Measurements from ENCODE around the gene CEP152.

DNA sequence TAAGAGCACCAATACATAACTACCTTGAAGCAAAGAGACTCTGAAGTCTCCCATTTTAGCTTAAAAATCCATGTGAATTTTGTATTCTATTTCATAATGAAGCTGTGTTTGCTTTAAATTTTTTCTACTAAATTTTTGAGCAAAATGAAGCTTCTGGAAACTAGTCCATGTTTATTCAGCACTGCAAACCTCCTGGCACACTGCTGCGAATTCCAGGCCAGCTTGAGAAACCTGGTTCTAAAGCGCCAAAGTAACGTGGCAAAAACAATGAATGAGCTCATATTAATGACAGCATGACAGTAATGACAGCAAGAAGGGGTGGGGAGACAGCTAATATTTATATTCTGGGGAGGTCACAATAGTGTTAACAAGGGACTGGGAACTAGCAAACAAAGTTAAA lies 25.7 kb downstream of the CEP152 start:
- TF ChIP-seq, protein P1, sequence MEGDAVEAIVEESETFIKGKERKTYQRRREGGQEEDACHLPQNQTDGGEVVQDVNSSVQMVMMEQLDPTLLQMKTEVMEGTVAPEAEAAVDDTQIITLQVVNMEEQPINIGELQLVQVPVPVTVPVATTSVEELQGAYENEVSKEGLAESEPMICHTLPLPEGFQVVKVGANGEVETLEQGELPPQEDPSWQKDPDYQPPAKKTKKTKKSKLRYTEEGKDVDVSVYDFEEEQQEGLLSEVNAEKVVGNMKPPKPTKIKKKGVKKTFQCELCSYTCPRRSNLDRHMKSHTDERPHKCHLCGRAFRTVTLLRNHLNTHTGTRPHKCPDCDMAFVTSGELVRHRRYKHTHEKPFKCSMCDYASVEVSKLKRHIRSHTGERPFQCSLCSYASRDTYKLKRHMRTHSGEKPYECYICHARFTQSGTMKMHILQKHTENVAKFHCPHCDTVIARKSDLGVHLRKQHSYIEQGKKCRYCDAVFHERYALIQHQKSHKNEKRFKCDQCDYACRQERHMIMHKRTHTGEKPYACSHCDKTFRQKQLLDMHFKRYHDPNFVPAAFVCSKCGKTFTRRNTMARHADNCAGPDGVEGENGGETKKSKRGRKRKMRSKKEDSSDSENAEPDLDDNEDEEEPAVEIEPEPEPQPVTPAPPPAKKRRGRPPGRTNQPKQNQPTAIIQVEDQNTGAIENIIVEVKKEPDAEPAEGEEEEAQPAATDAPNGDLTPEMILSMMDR (IDR thresholded peaks at IDR 0.05 in 4 of 5, conservative IDR thresholded peaks at IDR 0.05 in 1 of 5) = no peak
- no peak for TF ChIP-seq POLR2A (IDR thresholded peaks at IDR 0.05)

Measured in gastrocnemius medialis (tissue), 4 donors.